ENCODE results near the gene HTT.

- no peak for TF ChIP-seq EZH2 (IDR thresholded peaks at IDR 0.05; ENCODE audit: low read length, unreplicated experiment)
- no peak for TF ChIP-seq CTCF (conservative IDR thresholded peaks at IDR 0.05; ENCODE audit: low read depth, low read length)
- TF ChIP-seq EZH2phosphoT487 (IDR thresholded peaks at IDR 0.05; ENCODE audit: borderline replicate concordance, low read length): no peak
Observed at GRCh38 chr4:3107271-3107670, 32.8 kb downstream of the HTT start.
